Tracheal epithelial cell (primary cell): Measurements from ENCODE around the gene DPP10. TPM values are rescaled to one million over a fixed set of nuclear protein-coding genes. Genes with fewer than 3 reads are reported as not detected.

Experiments used
- total RNA-seq: library from RNA; depleted of rRNA; stranded (reverse); fragments of >200 nt; gene quantifications from 2 replicates; pipeline ENCODE4 v1.2.1, GENCODE V29; 2014

Gene DPP10
- total RNA-seq, result not detected in 2 replicates

GRCh38 chr2:114442510-114442909, at the start of gene DPP10:
Gene DPP10, plus strand, starts transcription at chr2:114442641.

